Esophagus (tissue), 2 donors: ENCODE data around the gene DUOXA2. TPM values are rescaled to one million over a fixed set of nuclear protein-coding genes. Genes with fewer than 3 reads are reported as not detected.

Experiments used
- H3K27ac ChIP-seq, 2 donors: one replicate each; pipeline ENCODE4 v1.5.1; 2013; ENCODE audit warnings: low read depth in 2 of 2, mild to moderate bottlenecking in 2 of 2, inconsistent platforms in 1 of 2, low read length in 1 of 2, moderate library complexity in 1 of 2
- H3K27me3 ChIP-seq, 2 donors: one replicate each; pipeline ENCODE4 v1.6.1; 2013; ENCODE audit warnings: low read length in 2 of 2, control low read depth in 1 of 2, mild to moderate bottlenecking in 1 of 2; ENCODE audit not compliant: insufficient read depth in 2 of 2, control insufficient read depth in 1 of 2
- H3K36me3 ChIP-seq, 2 donors: one replicate each; pipeline ENCODE4 v1.6.1; 2013; ENCODE audit warnings: low read length in 1 of 2; ENCODE audit not compliant: control insufficient read depth in 2 of 2, insufficient read depth in 2 of 2
- H3K4me1 ChIP-seq, 2 donors: one replicate each; pipeline ENCODE4 v1.6.1; 2013; ENCODE audit warnings: low read length in 1 of 2; ENCODE audit not compliant: control insufficient read depth in 2 of 2, insufficient read depth in 2 of 2
- H3K4me3 ChIP-seq, 2 donors: one replicate each; pipeline ENCODE4 v1.5.1; 2013; ENCODE audit warnings: low read length in 2 of 2, mild to moderate bottlenecking in 2 of 2, low read depth in 1 of 2, moderate library complexity in 1 of 2
- H3K9me3 ChIP-seq, 2 donors: one replicate each; pipeline ENCODE4 v1.6.1; 2013; ENCODE audit warnings: mild to moderate bottlenecking in 2 of 2, low read depth in 1 of 2, low read length in 1 of 2, moderate library complexity in 1 of 2; ENCODE audit not compliant: control insufficient read depth in 2 of 2, insufficient read depth in 1 of 2
- WGBS, 2 donors: extraction: QIAGEN DNeasy Blood & Tissue Kit; methylation state at CpG; one replicate each; pipeline ENCODE4 v1.1.7; 2013; 5-methylcytosine and 5-hydroxymethylcytosine counted together
- polyA plus RNA-seq, 2 donors: library from polyadenylated mRNA; stranded (reverse); fragments of 200-250 nt; gene quantifications; one replicate each; pipeline ENCODE4 v1.2.3, GENCODE V29; 2013
- donor health status: healthy with polysubstance abuse.
- donor health status: Bipolar disorder and iron deficiency.

DUOXA2 gene
- polyA plus RNA-seq, 2 donors: 8.4 to 39.1 TPM

- H3K9me3 ChIP-seq: no peaks in the 10 kb centered on the region
- H3K27me3 ChIP-seq: no peaks in the 10 kb centered on the region
- H3K4me3 ChIP-seq: no peak overlapping the region
- 90 to 92% methylated on average over 11 of the region's 11 CpGs for WGBS, 2 donors
- peaks cover 0 to 4% of the 10 kb centered on the region in 2 donors for H3K4me1 ChIP-seq
- no peak overlapping the region for H3K27ac ChIP-seq
- H3K36me3 ChIP-seq: peaks cover 0 to 3% of the 10 kb centered on the region in 2 donors
Measured at GRCh38 chr15:45105586-45105985, 8.5 kb upstream of the DUOXA2 start.

- 80 to 82% methylated on average over 15 of the region's 15 CpGs for WGBS, 2 donors
- H3K4me3 ChIP-seq: no peak overlapping the region
- H3K4me1 ChIP-seq: peaks cover 0 to 4% of the 10 kb centered on the region in 2 donors
- no peaks in the 10 kb centered on the region for H3K27me3 ChIP-seq
- H3K9me3 ChIP-seq: no peaks in the 10 kb centered on the region
- no peak overlapping the region for H3K27ac ChIP-seq
- peaks cover 0 to 3% of the 10 kb centered on the region in 2 donors for H3K36me3 ChIP-seq
Measured at GRCh38 chr15:45106002-45106790, 7.9 kb upstream of the DUOXA2 start.

GRCh38 chr15:45107941-45108630 is 6.0 kb upstream of the DUOXA2 start:
- H3K4me3 ChIP-seq: no peak overlapping the region
- peaks cover 0 to 9% of the 10 kb centered on the region in 2 donors for H3K4me1 ChIP-seq
- peaks cover 0 to 3% of the 10 kb centered on the region in 2 donors for H3K36me3 ChIP-seq
- peaks cover 0 to 3% of the 10 kb centered on the region in 2 donors for H3K9me3 ChIP-seq
- H3K27ac ChIP-seq: no peak overlapping the region
- H3K27me3 ChIP-seq: peaks cover 0 to 8% of the 10 kb centered on the region in 2 donors
- 91 to 92% methylated on average over 10 of the region's 10 CpGs for WGBS, 2 donors

GRCh38 chr15:45110256-45110820 is 3.8 kb upstream of the DUOXA2 start:
- H3K27me3 ChIP-seq: peaks cover 0 to 18% of the 10 kb centered on the region in 2 donors

GRCh38 chr15:45111390-45112142 is 2.6 kb upstream of the DUOXA2 start:
- peaks cover 0 to 2% of the 10 kb centered on the region in 2 donors for H3K36me3 ChIP-seq
- H3K4me1 ChIP-seq: peaks cover 8 to 26% of the 10 kb centered on the region in 2 donors
- H3K4me3 ChIP-seq: peak overlapping the region; percentile 12 to 34
- peaks cover 0 to 19% of the 10 kb centered on the region in 2 donors for H3K27me3 ChIP-seq
- H3K27ac ChIP-seq: no peak overlapping the region
- 8 to 11% methylated on average over 55 to 70 of the region's 71 CpGs for WGBS, 2 donors
- peaks cover 0 to 3% of the 10 kb centered on the region in 2 donors for H3K9me3 ChIP-seq

More at GRCh38 chr15:45110256-45110820, 3.8 kb upstream of the DUOXA2 start:
- H3K9me3 ChIP-seq: peaks cover 0 to 3% of the 10 kb centered on the region in 2 donors
- H3K4me1 ChIP-seq: peaks cover 6 to 25% of the 10 kb centered on the region in 2 donors
- WGBS, 2 donors: 56 to 60% methylated on average over 11 of the region's 11 CpGs
- H3K27ac ChIP-seq: no peak overlapping the region
- H3K36me3 ChIP-seq: peaks cover 0 to 3% of the 10 kb centered on the region in 2 donors
- H3K4me3 ChIP-seq: no peak overlapping the region

- Histone ChIP-seq H3K4me3 (peak overlapping the region; percentile 38 to 42), H3K9me3 (peaks cover 0 to 3% of the 10 kb centered on the region in 2 donors), H3K27ac (no peak overlapping the region), H3K27me3 (peaks cover 0 to 21% of the 10 kb centered on the region in 2 donors), H3K4me1 (peaks cover 11 to 32% of the 10 kb centered on the region in 2 donors), H3K36me3 (no peaks in the 10 kb centered on the region)
- 8 to 9% methylated on average over 13 of the region's 13 CpGs for WGBS, 2 donors
Measured at GRCh38 chr15:45112143-45112590, 2.0 kb upstream of the DUOXA2 start.

GRCh38 chr15:45112591-45113379 is 1.3 kb upstream of the DUOXA2 start:
- H3K27me3 ChIP-seq: peaks cover 0 to 21% of the 10 kb centered on the region in 2 donors
- no peak overlapping the region for H3K27ac ChIP-seq
- peak overlapping the region; percentile 38 to 42 for H3K4me3 ChIP-seq
- H3K36me3 ChIP-seq: peaks cover 0 to 3% of the 10 kb centered on the region in 2 donors
- 2 to 3% methylated on average over 58 of the region's 58 CpGs for WGBS, 2 donors
- peaks cover 11 to 32% of the 10 kb centered on the region in 2 donors for H3K4me1 ChIP-seq
- H3K9me3 ChIP-seq: peaks cover 0 to 3% of the 10 kb centered on the region in 2 donors

GRCh38 chr15:45113380-45113990 is 641 bp upstream of the DUOXA2 start:
- H3K4me1 ChIP-seq: peaks cover 11 to 32% of the 10 kb centered on the region in 2 donors

More at GRCh38 chr15:45113380-45113990, 641 bp upstream of the DUOXA2 start:
- 7 to 8% methylated on average over 14 of the region's 14 CpGs for WGBS, 2 donors
- Histone ChIP-seq H3K27me3 (peaks cover 0 to 21% of the 10 kb centered on the region in 2 donors), H3K36me3 (peaks cover 0 to 3% of the 10 kb centered on the region in 2 donors), H3K4me3 (peak overlapping the region; percentile 38 to 42), H3K27ac (no peak overlapping the region), H3K9me3 (peaks cover 0 to 3% of the 10 kb centered on the region in 2 donors)
